ENCODE results near the gene OMP. TPM values are rescaled to one million over a fixed set of nuclear protein-coding genes. Genes with fewer than 3 reads are reported as not detected.
A peak's percentile ranks its signal among the peaks of the same experiment; 100 is the strongest.

The OMP gene
- total and polyA plus RNA-seq, 2 donors = not detected

DNA sequence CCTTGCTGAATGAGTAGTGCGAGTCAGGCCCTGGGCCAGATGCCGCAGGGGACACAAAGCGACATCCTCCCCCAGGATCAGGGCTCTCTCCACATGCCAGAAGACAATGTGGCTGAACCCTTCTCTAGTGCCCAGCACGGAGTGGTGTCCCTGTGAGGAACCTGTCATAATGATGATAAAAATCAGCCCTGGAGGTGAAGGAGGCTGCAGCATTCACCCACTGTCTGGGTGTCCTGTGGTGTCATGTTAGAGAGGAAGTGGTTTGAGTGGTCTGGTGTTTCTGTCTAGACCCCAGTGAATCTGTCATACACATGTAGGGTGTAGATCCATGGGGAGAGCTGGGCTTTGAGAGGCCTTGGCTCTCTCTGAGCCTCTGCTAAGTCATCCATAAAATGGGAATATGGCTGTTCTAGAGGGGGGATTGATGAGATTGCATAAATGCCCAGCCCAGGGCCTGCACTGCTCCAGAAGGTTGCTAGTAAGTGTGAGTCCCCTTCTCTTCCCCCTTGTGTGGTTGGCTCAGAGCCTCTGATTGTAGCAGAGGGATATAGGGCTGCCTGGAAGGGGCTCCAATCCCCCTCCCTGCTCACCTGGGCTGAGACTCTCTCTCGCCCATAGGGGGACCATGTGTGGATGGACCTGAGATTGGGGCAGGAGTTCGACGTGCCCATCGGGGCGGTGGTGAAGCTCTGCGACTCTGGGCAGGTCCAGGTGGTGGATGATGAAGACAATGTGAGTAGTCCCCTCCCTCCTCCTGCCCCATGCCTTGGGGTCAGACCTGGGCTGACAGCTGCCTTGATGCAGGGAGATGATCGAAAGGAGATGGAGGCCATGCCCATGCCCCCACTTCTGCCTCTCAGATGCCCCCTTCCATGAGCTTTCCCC lies 39.7 kb downstream of the OMP start:
- no peak overlapping the region for H3K4me3 ChIP-seq (ENCODE audit: low read depth, low read length)
- no peak overlapping the region for H3K27ac ChIP-seq (ENCODE audit: low read depth)
- WGBS = 95% methylated on average over 11 of the region's 11 CpGs
- DNase-seq (ENCODE audit: extremely low spot score) = no peak
- H3K36me3 ChIP-seq (ENCODE audit: insufficient read depth) = no peaks in the 10 kb centered on the region
- no peaks in the 10 kb centered on the region for H3K4me1 ChIP-seq (ENCODE audit: insufficient read depth)

DNA sequence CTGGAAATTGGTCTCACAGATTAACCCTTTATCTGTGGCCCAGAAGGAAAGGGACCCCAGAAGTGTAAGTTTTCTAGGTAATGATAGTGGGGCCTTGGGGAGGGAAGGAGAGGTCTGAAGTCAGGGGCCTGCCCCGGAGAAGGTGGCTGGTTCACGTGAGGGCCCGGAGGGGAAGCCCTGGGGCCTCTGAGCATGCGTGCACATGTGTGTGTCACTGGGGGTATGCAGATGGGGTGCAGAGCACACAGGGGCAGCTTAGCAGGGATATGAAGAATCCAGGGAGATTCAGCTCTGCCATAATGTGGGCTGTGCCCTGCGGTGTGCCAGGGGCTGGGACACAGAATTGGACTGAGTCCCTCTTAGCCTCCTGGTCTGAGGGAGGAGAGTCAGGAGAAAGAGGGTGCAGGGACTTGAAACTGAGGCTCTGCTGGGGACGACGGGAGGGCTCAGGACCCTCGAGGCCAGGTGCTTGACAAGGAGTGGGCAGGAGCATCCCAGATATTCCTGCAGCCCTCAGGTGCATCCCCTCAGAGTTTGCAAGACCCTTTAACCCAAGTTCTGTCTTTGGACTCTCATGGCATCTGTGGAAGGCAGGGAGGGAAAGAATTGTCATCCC lies 40.9 kb downstream of the OMP start:
- no peak overlapping the region for H3K27ac ChIP-seq (ENCODE audit: low read depth)
- WGBS = 96% methylated on average over 8 of the region's 8 CpGs
- H3K36me3 ChIP-seq (ENCODE audit: insufficient read depth) = no peaks in the 10 kb centered on the region
- no peak overlapping the region for H3K4me3 ChIP-seq (ENCODE audit: low read depth, low read length)
- no peak for DNase-seq (ENCODE audit: extremely low spot score)
- no peaks in the 10 kb centered on the region for H3K4me1 ChIP-seq (ENCODE audit: insufficient read depth)

DNA sequence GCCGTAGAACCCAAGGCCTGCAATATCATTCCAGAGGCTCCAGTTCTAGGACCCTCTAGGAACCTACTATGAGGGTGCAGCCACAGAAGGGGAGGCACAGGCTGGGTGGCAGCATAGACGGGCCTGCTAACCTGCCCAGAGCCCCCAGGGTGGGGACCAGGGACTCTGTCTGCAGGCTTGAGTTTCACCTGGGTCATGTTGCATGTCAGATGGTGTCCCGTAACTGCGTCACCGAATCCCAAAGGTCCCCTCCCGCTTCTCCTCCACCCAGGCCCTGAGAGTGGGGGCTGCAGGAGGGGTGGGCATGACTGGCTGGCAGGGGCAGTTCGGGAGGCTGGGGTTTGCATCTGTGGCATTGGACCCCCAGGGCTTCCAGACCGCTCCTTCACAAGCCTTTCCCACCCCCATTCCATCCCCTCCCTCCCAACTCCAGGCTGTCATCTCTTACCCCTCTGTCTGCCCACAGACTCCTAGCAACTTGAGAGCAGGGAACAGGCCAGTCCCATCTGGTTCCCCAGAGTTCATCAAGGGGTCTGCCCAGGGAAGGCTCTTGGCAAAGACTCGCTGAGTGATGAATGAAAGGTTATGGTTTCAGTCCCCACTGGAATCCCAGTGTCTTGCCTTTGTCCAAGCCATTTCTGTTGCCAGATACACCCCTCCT lies 41.7 kb downstream of the OMP start:
- no peaks in the 10 kb centered on the region for H3K36me3 ChIP-seq (ENCODE audit: insufficient read depth)
- WGBS = 94% methylated on average over 9 of the region's 9 CpGs
- DNase-seq (ENCODE audit: extremely low spot score) = no peak
- H3K27ac ChIP-seq (ENCODE audit: low read depth) = no peak overlapping the region
- H3K4me3 ChIP-seq (ENCODE audit: low read depth, low read length) = no peak overlapping the region
- no peaks in the 10 kb centered on the region for H3K4me1 ChIP-seq (ENCODE audit: insufficient read depth)

DNA sequence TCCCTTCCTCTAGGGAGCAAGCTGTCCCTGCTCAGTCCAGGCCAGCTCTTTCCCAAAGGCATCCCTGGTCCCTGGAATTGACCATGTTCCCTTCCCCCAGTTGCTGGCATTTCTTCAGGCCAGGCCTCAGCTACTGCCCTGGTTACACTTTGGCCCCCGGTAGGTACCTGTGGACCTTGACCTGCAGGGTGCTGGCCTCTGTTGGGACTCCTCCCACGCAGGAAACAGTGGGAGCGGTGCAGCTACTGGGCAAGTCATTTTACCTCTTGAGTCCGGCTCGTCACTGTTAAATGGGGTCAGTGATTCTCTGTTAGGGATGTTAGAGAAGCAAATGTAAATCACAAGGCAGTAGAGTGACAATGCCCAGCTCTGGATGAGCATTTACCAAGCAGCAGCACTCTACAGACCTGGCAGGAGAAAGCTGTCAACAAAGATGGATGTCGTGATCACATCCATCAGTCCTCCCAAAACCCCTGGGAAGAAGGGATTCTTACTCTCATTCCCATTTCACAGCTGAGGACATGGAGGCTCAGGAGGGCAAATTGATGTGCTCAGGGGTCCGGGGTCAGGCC lies 42.3 kb downstream of the OMP start:
- H3K4me1 ChIP-seq (ENCODE audit: insufficient read depth) = no peaks in the 10 kb centered on the region
- no peaks in the 10 kb centered on the region for H3K36me3 ChIP-seq (ENCODE audit: insufficient read depth)
- WGBS = 91% methylated on average over 7 of the region's 7 CpGs
- no peak overlapping the region for H3K27ac ChIP-seq (ENCODE audit: low read depth)
- no peak for DNase-seq (ENCODE audit: extremely low spot score)
- no peak overlapping the region for H3K4me3 ChIP-seq (ENCODE audit: low read depth, low read length)

DNA sequence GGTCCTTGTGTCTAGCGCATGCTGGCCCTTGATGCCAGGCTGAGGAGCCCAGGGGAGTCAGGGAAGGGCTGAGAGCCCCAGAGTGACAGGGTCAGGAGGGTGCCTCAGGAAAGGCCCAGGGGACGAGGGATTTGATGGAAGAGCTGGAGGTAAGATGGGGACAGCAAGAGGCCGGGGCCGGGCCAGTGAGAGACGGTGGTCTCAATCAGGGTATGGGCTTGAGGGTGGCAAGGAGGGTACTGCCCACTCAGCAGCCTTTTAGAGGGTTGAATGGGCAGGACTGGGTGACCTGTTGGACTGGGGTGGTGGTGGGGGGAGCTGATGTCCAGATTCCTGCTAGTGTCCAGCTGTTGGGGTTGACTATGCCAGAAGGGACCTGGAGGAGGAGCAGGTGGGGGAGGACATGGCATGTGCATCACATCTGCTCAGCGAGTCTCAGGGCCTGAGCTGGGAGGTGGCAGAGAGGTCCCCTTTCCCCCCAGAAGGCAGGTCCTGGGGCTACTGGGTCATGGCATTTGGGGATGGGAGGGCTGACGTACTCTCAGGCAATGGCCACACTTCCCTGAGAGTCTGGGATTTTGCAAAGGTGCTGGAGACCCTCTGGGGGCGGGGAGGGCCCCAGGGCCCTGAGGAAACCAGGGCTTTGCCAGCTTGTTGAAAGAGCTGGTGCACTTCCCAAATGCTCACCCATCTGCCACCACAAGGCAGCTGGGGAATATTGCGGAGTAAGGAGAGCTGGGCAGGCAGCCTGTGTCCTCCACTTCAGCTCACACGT lies 43.8 kb downstream of the OMP start:
- no peaks in the 10 kb centered on the region for H3K4me1 ChIP-seq (ENCODE audit: insufficient read depth)
- WGBS = 94% methylated on average over 10 of the region's 10 CpGs
- no peak for DNase-seq (ENCODE audit: extremely low spot score)
- H3K27ac ChIP-seq (ENCODE audit: low read depth) = no peak overlapping the region
- no peaks in the 10 kb centered on the region for H3K36me3 ChIP-seq (ENCODE audit: insufficient read depth)
- H3K4me3 ChIP-seq (ENCODE audit: low read depth, low read length) = no peak overlapping the region

DNA sequence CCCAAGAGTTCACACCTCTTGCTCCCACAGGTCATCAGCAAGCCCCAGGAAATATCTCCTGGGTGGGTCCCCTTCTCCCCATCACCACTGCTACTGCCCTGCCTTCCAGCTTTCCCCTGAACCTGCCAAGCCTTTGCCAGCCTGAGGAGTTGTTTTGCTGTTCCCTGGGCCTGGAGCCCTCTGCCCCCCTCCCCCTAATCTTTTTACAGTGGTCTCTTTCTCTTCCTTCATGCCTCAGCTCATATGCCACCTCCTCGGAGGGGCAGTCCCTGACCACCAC lies 44.3 kb downstream of the OMP start:
- DNase-seq (ENCODE audit: extremely low spot score) = no peak
- Histone ChIP-seq H3K4me1 (ENCODE audit: insufficient read depth) (no peaks in the 10 kb centered on the region), H3K27ac (ENCODE audit: low read depth) (no peak overlapping the region), H3K36me3 (ENCODE audit: insufficient read depth) (no peaks in the 10 kb centered on the region), H3K4me3 (ENCODE audit: low read depth, low read length) (no peak overlapping the region)
- WGBS = 97% methylated on average over 1 of the region's 1 CpG

DNA sequence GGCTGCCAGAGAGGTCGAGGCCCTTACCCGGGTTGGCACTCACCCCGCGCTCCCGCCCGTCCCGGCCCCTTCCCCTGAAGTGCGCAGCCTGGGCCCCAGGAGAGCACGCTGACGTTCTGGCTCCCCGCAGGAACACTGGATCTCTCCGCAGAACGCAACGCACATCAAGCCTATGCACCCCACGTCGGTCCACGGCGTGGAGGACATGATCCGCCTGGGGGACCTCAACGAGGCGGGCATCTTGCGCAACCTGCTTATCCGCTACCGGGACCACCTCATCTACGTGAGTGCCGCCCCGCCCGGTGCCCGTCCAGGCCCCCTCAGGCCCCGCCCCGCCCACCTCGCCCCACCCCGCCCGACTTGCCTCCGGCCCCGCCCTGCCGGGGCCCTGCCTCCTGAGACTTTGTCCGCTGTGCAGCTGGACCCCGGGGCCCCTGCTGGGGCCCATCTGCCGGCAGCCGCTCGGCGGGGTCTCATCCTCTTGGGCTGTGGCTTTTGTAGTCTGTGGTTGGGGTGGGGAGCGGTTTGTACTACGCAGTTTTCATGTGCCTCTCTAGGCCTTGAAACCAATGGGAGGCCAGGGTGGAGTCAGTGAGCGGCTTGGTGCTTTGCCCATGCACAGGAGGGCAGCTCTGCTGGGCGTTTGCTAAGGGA lies 45.2 kb downstream of the OMP start:
- no peak for DNase-seq (ENCODE audit: extremely low spot score)
- 19% methylated on average over 47 of the region's 47 CpGs for WGBS
- H3K36me3 ChIP-seq (ENCODE audit: insufficient read depth) = no peaks in the 10 kb centered on the region
- H3K4me3 ChIP-seq (ENCODE audit: low read depth, low read length) = peak overlapping the region; percentile 20
- H3K27ac ChIP-seq (ENCODE audit: low read depth) = no peak overlapping the region
- H3K4me1 ChIP-seq (ENCODE audit: insufficient read depth) = no peaks in the 10 kb centered on the region

DNA sequence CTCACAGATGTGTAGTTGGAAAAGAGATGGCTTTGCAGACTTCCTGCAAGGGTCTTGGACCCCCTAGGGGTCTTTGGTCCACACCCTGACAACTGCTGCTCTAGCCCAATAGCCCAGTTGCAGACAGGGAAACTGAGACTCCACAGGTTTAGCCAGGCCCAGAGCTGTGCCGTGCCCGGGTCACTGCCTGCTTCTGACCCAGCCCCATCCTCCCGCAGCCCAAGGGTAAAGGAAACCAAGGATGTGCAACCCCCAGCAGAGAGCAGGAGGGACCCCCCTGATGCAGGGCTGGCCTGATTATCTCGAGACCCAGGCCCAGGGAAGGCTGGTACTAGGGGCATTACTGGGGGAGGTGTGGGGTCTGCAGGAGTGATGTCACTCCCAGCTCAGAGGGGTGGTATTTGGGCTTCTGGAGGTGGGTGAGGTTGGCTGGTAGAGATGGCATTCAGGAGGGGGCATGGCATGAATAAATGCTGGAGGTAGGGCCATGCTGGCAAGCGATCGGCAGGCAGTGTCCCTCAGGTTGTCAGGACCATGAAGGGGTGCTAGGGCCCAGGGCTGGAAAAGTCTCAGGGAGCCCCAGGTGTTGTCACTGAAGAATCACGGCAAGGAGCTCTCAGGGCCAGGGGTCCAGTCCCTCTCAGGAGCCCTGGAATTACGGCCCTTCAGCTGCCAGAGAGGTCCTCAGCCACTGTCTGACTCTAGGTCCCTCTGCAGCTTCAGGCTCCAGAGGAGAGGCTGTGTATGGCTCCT lies 46.5 kb downstream of the OMP start:
- Histone ChIP-seq H3K4me3 (ENCODE audit: low read depth, low read length) (no peak overlapping the region), H3K4me1 (ENCODE audit: insufficient read depth) (no peaks in the 10 kb centered on the region), H3K36me3 (ENCODE audit: insufficient read depth) (no peaks in the 10 kb centered on the region), H3K27ac (ENCODE audit: low read depth) (no peak overlapping the region)
- WGBS = 97% methylated on average over 8 of the region's 8 CpGs
- no peak for DNase-seq (ENCODE audit: extremely low spot score)

DNA sequence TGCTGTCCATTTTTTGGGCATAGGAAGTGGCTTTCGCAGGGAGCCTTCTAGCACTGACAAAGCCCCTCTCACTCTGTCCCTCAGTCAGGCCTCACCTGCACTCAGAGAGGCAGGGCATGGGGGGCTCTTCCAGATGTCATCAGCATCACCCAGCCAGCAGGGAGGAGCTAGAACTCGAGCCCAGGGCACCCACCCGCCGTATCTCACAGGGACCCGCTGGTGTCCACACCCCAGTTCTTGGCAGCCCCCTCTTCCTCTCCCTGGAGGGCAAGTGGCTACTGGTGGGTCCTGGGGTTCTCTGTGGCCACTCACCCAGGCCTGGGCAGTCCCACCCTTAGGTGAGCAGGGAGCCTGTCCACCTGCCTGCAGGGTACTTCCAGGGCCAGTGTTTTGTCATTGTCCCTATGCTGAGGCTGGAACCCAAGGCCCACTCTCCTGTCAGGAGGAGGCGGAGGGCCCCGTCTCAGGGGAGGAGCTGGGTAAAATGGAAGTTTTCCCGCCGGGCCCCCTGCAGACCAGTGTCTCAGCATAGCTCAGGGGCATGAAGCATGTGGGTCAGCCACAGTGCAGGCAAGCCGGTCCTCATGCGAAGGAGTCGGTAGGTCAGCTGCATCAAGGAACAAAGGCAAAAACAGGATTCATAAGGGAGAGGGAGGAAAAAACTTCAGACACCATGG lies 47.2 kb downstream of the OMP start:
- no peaks in the 10 kb centered on the region for H3K36me3 ChIP-seq (ENCODE audit: insufficient read depth)
- DNase-seq (ENCODE audit: extremely low spot score) = no peak
- no peak overlapping the region for H3K4me3 ChIP-seq (ENCODE audit: low read depth, low read length)
- 86% methylated on average over 12 of the region's 12 CpGs for whole genome bisulfite sequencing
- no peaks in the 10 kb centered on the region for H3K4me1 ChIP-seq (ENCODE audit: insufficient read depth)
- H3K27ac ChIP-seq (ENCODE audit: low read depth) = no peak overlapping the region

DNA sequence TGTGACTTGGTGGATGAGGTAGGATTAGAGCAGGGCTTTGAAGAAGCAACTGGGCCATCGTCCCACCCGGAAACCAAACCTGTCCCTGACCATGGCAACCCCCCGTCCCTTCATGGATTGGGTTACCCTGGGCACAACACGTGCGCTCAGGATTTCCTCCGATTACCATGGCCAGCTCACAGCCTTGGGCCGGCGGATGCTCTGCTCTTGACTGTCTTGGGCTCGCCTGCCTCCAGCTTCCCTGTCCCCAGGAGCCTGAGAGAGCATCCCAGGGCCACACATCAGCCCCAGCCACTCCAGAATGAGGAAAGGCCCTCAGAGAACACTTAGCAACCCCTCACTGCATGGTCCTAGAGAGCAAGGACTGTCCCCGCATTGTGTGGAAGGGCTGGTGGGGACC lies 48.2 kb downstream of the OMP start:
- H3K4me1 ChIP-seq (ENCODE audit: insufficient read depth) = no peaks in the 10 kb centered on the region
- no peak for DNase-seq (ENCODE audit: extremely low spot score)
- 90% methylated on average over 10 of the region's 10 CpGs for WGBS
- no peaks in the 10 kb centered on the region for H3K36me3 ChIP-seq (ENCODE audit: insufficient read depth)
- no peak overlapping the region for H3K4me3 ChIP-seq (ENCODE audit: low read depth, low read length)
- no peak overlapping the region for H3K27ac ChIP-seq (ENCODE audit: low read depth)

DNA sequence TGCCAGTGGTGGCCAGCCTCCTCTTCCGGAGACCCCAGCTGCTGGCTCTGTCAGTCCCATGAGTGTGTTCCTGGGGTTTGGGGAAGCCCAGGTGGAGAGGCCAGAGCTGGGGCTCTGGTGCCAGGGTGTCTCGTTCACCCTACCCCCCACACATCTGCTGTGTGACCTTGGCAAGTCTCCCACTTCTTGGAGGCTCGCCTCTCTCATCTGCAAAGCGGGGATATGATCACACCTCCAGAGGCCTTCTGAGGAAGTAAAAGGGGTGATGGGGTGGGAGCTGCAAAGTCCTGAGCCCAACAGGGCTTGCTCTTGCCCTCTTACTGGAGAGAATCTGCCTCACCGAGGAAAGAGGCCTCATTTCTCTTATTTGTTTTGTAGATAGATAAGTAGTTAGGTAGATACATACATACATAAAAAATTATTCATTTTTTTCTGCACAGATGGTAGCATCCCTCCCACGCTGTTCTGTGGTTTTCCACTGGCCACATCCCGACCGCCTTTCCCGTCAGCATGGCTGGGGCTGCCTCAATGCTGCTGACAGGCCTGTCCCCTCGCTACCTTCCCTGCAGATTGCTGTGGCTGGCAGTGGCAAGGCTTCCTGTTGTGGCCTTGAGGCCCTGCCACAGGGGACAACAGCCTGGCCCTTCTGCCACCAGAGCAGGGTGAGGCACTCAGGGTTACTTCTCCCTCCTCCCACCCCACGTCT lies 49.3 kb downstream of the OMP start:
- WGBS = 83% methylated on average over 10 of the region's 11 CpGs
- no peaks in the 10 kb centered on the region for H3K4me1 ChIP-seq (ENCODE audit: insufficient read depth)

DNA sequence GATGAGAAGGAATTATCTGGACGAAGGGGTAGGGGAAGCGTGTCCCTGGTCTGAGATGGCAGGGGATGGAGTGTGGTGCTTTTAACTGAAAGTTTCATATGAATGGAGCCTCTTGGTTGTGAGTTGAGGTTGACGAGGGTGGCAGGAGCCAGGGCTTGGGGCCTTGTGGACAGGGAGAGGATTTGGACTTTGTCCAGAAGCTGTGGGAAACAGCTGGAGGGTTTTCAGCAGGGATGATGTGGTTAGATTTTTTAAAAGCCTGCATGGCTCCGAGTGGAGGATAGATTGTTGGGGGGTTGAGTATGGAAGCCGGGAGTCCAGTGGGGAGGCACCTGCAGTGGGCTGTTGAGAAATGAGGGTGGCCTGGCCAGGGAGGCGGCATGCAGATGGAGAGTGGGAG lies 50.2 kb downstream of the OMP start:
- no peaks in the 10 kb centered on the region for H3K36me3 ChIP-seq (ENCODE audit: insufficient read depth)
- DNase-seq (ENCODE audit: extremely low spot score) = no peak
- WGBS = 75% methylated on average over 6 of the region's 6 CpGs
- no peak overlapping the region for H3K4me3 ChIP-seq (ENCODE audit: low read depth, low read length)
- no peaks in the 10 kb centered on the region for H3K4me1 ChIP-seq (ENCODE audit: insufficient read depth)
- H3K27ac ChIP-seq (ENCODE audit: low read depth) = no peak overlapping the region

More for the DNA sequence above, 49.3 kb downstream of the OMP start:
- no peaks in the 10 kb centered on the region for H3K36me3 ChIP-seq (ENCODE audit: insufficient read depth)
- DNase-seq (ENCODE audit: extremely low spot score) = no peak
- no peak overlapping the region for H3K27ac ChIP-seq (ENCODE audit: low read depth)
- H3K4me3 ChIP-seq (ENCODE audit: low read depth, low read length) = no peak overlapping the region
